DND-41 (cell line): ENCODE results near the gene NCAPG.

Experiments
- CTCF ChIP-seq: IDR thresholded peaks from 2 replicates; pipeline ENCODE4 v1.5.1; 2012; ENCODE audit warnings: borderline replicate concordance, low read length, moderate library complexity, mild to moderate bottlenecking; ENCODE audit not compliant: poor library complexity, severe bottlenecking; ENCODE audit errors: extremely low read depth
- EZH2 ChIP-seq: IDR thresholded peaks from 3 replicates; pipeline ENCODE4 v1.6.1; 2012; ENCODE audit warnings: borderline replicate concordance, low read depth, mild to moderate bottlenecking, moderate library complexity, low read length, inconsistent platforms; ENCODE audit not compliant: severe bottlenecking

GRCh38 chr4:17816142-17816541, 5.4 kb downstream of the NCAPG start:
- TF ChIP-seq CTCF = no peak
- TF ChIP-seq EZH2 = no peak
